NOMO-1 (cell line): ENCODE measurements around the gene CCDC167.
A peak's percentile ranks its signal among the peaks of the same experiment; 100 is the strongest.

ENCODE experiments used
- DNase-seq, 2 experiments: peaks; one replicate each; lab custom pipeline; 2025; ENCODE audit not compliant: unreplicated experiment in 2 of 2; lab: John Stamatoyannopoulos, UW

The CCDC167 gene

DNA sequence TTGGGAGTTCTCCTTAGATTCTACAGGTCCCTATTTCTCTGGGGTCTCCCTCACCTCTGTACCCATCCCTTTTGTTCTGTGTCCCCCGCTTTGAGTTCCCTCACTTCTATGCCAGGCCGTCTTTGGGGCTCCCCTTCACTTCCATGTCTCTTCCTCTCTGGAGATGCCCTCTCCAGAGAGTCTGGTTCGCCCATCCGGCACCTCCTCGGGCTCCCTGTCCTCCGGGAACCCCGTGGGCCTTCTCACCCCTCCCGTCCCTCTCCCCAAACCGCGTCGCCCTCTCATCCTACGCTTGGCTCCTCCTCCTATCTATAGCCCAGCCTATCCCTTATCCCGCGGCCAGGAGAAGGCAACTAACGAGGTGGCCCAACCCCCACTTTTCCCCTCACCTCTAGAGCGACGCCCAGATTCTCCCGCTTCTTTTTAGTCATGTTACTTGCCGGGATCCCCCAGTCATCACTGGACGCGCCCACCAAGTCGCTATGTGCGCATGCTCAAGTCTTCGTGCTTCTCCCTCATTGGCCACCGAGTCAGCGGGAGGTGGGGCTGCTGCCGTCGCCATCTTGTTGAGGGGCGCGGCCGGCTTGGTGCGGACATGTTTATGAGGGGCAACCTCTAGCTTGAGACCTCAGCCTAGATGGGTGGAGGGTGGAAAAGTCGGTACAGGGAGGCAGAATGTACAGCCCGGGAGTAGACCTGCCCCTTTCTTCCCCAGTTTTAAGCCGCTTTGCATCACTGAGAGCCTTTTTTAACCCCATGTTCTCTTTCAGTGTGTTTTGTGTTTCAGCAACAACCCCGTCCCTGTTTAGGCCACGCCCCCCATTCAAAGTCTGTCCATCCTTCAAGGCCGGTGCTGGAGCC, at the start of gene CCDC167:
Gene CCDC167 (minus strand): TSS at position 461 of the 861 bp plus-strand sequence. CDS start 30 bp downstream, at position 431.
- DNase-seq: peak; percentile 94 to 96

DNA sequence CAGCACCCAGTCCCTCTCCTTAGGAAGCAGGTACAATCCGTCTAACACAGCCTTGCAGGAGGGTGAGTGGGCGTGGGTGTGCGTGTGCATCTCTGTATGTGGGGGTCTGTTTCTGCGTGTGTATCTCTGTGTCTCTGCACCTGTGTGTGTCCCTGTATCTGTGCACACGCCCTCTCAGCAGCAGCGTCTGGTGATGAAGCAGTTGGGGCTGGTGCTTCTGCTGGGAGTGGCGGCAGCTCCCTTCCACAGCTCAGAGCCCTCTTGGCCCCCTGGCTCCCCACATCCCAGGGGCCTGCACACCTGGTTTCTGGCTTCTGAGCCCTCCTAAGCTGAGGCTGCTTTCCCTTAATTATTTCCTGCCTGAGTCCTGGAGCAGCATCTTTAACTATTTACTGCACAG, 49.5 kb upstream of the CCDC167 start:
- no peak for DNase-seq

DNA sequence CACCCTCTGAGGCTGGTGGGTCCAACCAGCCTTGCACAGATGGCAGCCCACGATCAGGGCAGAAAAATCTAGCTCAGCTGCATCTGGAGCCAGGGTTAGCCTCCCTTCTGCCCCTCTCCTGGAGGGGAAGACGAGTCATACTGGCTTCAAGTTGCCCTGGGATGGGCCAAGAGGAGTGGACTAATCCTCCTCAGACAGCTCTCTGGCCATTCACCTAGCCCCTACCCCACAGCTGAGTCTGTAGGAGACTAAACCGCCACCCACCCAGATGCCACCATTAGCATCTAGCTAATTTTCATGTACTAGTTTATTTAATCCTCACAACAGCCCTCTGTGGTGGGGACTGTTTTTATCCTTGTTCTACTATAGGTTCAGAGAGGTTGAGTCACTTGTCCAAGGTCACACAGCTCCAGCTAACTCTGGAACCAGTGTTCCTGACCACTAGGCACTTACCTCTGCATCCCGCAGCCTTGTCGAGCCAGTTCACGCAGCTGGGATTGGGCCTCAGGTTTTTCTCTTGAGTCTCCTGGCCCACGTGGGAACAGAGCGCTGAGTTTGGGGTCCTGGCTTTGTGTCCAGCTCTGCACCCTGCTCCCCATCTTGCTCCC, 48.5 kb upstream of the CCDC167 start:
- no peak for DNase-seq

DNA sequence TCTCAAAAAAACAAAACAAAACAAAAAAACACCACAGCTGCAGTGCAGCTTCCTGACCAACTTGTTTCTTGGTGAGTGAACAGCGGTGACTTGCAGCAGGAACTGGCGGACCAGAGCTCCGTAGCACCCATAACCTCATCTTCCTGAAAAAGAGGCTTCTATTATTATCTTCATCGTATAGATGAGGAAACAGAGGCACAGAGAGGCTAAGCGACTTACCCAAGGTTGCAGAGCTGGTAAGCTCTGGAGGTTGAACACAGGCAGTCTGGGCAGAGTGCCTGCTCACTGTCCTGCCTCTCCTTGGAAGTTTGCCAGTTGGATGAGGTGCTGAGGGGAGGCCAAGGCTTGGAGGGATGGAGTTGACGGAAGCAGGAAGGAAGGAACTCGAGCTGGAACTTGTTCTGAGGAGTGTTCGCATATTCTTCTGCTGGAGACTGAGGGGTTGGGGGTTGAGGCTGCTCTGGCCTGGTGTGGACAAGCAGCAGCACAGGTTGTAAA, 47.9 kb upstream of the CCDC167 start:
- DNase-seq: no peak

DNA sequence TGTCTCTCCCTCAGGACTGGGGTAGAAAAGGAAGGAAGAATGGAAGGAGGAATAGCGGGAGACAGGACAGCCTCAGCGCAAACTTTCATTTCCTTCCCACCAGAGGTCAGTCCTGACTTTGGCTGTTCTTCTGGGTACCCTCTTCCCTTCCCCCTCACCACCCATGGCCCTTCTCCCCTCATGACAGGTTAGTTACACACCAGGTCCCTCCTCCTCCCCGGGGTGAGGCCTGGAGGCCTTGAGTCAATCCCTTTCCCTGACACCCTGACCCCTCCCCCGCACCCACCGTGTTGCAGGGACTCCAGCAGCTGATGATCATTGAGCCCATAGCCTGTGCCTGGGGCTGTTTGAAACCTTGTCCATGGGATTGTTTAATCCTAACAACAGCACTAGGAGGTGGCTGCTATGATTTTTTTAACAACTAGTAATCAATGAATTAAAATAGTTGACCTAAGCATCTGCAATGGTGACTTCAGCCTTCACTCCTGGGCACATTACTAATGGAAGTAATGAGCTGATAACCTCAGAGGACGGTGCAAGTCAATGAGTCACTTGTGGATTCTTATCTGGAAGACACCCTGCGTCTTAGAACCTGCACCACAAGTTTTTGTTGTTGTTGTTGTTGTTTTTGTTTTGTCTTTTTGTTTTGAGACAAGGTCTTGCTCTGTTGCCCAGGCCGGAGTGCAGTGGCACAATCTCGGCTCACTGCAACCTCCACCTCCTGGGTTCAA, 46.6 kb upstream of the CCDC167 start:
- no peak for DNase-seq

DNA sequence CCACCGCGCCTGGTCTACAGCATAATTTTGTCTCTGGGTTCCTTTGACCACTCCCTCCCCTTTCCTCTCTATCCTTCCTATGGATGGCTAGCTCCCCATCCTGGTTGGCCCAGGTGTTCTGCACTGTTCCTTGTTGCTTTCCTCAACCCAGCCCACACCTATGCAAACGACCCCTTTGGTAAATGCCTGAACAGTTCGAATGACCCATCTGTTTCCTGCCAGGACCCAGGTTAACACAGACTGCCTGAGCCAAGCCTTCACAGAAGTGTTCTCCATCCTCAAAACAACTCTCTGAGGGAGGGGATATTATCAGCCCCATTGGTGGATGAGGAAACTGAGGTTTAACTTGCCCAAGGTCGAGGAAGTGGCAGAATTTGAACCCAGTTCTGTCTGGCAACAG, 44.8 kb upstream of the CCDC167 start:
- no peak for DNase-seq

DNA sequence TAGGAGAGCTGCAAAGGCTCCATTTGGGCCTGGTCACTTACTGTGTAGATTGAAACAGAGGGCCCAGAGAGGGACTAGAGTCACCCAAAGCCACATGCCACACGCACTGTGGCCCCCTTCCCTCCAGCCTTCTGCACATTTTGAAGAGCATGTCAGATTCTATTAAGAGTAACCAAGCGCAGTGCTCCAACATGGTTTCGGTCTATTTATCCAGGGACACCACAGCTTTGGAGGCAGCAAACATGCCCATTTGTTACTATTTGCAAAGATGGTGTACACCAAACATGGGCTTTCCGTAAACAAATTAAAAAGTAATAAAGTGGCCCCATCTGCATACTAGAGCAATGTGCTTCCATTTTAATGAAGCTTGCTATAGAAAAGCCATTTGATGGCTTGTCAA, 43.7 kb upstream of the CCDC167 start:
- DNase-seq: no peak

DNA sequence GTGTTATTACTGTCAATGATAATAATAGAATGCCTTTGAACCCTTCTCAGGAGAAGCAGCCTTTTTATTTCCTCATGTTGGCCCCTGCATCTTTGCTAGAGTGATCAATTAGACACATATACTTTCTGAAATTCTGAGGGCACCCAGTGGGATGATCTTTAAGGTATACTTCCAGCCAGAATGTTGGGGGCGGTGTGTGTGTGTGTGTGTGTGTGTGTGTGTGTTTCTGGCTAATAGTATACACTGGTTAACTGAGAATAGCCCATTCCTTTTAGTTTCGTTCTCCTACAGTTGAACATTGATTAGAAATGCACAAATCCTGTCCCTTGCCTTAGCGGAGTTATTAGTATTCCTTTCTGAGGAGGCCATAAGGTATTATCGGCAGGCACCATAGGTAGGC, 41.7 kb upstream of the CCDC167 start:
- no peak for DNase-seq

DNA sequence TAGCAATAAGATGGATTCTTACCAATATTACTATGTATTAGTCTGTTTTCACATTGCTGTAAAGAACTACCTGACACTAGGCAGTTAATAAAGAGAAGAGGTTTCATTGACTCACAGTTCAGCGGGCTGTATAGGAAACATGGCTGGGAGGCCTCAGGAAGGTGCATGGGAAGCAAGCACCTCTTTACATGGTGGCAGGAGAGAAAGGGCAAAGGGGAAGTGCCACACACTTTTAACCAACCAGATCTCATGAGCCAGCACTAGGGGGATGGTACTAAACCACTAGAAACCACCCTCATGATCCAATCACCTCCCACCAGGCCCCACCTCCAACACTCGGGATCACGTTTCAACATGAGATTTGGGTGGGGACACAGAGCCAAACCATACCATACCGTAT, 40.7 kb upstream of the CCDC167 start:
- no peak for DNase-seq

DNA sequence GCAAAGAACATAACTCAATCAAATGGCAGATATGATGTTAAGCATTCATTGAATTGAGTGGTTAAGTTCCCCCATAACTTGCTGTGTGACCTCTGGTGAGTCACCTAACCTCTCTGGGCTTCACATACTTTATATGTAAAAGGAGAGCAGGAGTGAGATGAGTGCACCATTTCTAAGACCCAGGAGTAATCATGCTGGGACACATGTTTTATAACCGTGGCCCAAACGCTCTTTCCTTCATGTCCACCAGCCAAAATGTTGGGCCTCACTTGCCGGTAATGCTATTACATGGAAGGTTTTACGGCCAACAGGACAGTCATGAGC, 40.3 kb upstream of the CCDC167 start:
- DNase-seq: no peak

DNA sequence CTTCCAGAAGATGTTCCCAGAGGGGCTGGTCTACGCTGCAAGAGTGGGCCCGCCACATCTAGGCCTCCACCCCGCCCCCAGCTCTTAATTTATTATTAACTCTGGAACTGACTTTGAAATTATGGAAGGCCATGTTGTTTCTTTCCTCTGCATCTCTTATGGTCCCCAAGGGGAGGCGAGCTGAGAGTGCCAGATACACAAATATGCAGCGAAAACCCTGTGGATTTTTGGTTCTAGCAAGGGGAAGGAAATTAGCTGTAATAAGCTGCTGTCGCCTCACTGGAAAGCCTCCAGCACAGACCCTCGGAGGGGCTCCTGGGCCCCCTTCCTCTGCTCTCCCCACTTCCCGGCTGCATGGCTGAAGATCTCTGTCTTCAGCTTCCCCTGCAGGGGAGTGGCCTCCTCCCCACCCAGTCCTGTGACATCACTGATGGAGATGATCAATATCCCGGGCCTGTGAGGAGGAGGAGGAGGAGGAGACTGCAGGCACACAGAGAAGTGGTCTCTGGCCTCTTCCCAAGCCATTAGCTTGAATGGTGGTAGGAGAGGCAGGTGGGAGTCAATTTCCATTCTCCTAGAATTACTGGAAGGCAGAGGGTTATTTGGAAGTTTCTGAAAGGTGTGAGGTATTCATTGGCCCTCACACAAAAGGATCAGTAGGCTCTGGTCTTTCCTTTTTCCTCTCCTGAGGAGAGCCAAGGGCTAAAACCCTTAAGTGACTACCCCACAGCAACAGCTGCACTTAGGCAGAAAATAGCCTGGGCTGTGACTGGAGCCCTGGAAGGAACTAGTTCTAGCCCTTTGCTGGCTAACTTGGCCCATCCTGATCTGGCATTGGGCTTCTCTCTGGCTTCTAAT, 39.7 kb upstream of the CCDC167 start:
- DNase-seq: no peak

DNA sequence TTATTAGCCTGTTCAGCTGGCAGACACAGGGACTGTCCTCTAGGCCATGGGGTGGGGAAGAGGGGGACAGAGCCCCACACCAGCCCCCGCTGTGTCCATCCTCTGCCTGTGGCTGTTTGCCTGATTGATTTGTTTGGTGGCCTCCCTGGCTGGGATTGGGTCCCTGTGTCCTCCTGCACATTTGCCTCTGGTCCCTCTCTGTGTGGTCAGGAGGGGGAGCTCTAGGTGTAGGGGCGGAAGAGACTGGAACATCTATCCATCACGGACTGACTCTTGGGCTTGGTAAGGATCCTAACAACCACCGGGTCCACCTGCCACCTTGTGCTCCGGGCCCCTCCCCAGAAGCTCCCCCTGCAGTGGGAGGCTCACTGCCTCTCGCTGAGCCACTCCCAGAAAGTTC, 38.4 kb upstream of the CCDC167 start:
- DNase-seq: peak in 1 of 2 experiments; percentile 14

DNA sequence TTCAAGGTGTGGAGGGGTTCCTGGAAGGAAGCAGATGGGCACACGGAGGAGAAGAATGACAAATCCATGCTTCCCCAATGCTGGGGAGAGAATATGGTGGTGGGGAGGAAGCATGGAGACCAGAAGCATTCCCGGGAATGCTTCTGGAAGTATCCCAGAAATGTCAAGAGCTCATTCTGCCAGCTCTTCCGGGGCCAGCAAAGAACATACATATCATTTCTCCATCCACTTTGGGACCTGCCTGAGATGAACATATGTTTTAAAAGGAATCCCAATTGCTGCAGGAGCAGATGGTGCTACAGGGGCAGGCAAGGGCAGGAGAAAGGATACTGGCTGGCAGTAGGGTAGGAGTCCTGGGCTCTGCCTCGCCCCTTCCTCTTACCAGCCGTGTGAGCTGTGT, 37.9 kb upstream of the CCDC167 start:
- no peak for DNase-seq

DNA sequence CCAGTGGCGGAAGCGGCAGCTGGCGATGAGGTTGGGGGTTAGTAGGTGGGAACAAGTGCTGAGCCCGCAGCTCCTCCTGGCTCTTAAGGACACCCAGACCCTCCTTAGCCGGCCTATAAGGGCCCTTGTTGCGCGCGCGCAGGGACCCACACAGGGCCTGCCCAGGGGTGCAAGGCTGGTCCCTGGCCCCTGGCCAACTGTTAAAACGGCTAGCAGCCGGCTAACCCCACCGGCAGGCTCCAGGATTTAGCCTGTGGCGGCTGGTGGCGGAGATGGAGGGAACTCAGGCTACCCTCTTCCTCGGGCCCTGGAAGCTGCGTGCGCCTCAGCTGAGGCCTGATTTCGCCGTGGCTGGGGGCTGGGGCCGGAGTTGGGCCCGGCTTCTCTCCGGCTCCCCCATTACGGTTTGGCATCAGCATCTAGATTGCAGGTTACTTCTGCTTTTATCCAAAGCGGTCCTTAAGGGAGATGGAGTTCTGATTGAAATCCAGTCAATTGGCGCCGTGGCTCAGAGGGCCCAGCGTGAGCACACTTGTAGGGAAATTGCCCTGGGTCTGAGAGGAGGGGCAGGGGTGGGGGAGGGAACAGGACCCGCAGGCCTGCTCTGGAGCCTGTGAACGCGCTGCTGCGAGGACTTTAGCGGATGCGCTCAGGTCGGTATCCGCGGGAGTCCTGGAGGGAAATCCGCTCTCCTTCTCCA, 36.9 kb upstream of the CCDC167 start:
- DNase-seq: no peak

DNA sequence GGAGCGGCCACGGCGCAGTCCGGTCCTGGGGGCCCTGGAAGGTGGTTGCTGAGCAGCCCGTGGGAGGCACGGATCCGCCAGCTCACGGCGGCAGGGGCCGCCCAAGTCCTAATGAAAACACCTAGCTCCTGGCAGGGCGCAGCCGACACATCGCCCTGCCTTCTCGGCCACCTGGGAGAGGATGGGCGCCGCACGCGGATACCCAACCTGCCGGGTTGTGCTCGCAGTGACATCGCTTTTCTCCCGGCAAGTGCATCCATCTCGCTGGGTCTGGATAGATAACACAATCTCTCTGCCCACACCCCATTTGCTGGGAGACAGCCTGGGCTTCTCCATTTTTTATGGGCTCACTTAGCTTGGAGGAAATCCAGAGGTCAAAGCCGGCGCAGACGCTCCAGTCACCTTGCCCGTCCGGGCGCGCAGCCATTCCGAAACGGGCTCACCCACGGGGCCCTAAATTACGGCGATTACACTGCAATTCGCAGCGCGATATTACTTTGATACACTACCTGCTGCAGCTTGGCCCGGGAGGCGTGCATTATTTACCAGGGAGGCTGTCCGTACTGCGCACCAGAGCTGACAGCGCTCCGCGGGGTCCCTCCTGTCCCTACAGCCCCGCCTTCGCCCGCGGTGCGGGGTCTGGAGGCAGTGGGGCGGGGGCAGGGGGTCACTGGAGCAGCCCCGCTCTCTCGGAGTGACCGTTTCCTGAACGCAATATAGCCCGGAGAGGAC, 36.2 kb upstream of the CCDC167 start:
- no peak for DNase-seq

DNA sequence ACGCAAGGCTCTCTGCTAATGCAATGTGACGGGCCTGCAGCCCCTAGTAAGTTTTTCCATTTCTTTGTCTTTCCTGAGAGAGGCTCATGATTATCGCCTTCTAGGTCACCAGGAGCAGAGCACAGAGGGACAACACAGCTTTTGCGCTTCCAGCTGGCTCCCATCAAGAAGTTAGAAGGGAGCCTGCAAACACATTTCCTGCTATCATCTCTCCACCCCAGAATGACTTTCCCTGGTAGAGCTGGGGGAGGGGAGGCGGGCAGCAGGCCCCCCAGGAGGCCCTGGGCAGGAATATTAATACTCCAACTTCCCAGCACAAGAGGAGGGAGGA, 35.7 kb upstream of the CCDC167 start:
- DNase-seq: no peak

DNA sequence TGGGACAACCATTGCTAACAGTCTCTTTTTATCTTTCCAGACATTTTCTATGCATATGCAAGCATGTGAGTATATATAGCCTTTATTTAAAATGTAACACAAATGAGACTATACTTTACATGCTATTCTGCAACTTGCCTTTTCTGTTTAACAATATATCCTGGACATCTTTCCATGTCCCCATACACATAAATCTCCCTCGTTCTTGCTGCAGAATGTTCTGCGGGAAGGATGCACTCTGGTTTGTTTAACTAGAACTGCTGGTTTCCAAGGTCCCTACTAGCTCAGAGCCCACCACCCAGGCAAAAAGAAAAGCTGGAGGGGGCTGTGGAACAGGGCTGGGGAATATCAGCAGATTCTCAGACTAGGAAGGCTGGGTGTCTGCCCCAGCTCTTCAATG, 35.2 kb upstream of the CCDC167 start:
- no peak for DNase-seq

DNA sequence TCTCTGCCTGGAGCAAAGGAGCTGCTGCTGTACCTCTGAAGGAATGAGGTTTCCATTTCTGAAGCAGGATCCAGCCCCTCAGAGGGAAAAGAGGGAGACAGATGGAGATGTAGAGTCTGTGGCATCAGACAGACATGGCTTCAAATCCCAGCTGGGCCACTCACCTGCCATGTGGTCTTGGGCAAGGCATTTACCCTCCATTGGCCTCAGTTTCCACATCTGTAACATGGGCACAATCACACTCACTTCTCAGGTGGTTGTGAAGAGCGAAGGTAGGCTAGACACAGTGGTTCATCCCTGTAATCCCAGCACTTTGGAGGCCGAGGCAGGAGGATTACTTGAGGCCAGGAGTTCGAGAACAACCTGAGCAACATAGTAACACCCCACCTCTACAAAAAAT, 32.4 kb upstream of the CCDC167 start:
- DNase-seq: no peak

DNA sequence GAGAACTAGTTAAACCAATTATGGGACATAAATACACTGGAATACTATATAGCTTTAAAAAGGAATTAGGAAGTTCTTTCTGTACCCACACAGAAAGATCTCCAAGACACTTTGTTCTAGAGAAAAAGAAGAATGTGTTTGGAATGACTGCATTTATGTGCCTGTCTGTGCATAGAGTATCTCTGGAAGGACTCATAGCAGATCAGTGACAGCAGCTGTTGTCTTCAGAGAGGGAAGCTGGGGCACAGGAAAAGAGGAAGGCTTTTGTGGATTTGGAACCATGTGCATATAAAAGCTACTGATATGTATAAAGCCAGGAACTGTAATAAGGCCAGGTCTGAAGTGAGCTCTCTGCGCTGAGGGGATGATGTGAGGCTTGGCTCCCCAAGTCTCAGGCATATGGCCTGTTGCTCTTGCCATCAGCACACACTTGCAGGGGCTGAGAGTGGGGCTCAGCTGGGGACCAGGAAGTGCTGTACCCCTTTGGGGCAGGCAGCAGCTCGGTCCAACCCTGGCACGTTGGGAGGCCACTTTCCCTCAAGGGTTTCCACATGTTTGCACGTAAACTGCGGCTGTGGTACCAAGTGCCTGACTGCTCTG, 31.8 kb upstream of the CCDC167 start:
- DNase-seq: no peak
